Measurements from ENCODE around the gene ACAA2. TPM values are rescaled to one million over a fixed set of nuclear protein-coding genes. Genes with fewer than 3 reads are reported as not detected.

Gene ACAA2
- total and polyA plus RNA-seq, 10 donors = 20.9 to 44.0 (median 34.0) TPM

- TF ChIP-seq, protein P1, sequence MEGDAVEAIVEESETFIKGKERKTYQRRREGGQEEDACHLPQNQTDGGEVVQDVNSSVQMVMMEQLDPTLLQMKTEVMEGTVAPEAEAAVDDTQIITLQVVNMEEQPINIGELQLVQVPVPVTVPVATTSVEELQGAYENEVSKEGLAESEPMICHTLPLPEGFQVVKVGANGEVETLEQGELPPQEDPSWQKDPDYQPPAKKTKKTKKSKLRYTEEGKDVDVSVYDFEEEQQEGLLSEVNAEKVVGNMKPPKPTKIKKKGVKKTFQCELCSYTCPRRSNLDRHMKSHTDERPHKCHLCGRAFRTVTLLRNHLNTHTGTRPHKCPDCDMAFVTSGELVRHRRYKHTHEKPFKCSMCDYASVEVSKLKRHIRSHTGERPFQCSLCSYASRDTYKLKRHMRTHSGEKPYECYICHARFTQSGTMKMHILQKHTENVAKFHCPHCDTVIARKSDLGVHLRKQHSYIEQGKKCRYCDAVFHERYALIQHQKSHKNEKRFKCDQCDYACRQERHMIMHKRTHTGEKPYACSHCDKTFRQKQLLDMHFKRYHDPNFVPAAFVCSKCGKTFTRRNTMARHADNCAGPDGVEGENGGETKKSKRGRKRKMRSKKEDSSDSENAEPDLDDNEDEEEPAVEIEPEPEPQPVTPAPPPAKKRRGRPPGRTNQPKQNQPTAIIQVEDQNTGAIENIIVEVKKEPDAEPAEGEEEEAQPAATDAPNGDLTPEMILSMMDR (IDR thresholded peaks at IDR 0.05 in 8 of 11, conservative IDR thresholded peaks at IDR 0.05 in 3 of 11) = no peak
- TF ChIP-seq POLR2AphosphoS5 (IDR thresholded peaks at IDR 0.05) = no peak
- TF ChIP-seq POLR2A (IDR thresholded peaks at IDR 0.05) = no peak
- Histone ChIP-seq H3K4me1 (no peaks in the 10 kb centered on the region), H3K27ac (no peak overlapping the region), H3K4me3 (no peak overlapping the region), H3K9me3 (no peaks in the 10 kb centered on the region), H3K27me3 (replicated peaks in 1 of 7) (peaks cover 0 to 5% (median 0%) of the 10 kb centered on the region in 7 donors), H3K36me3 (peaks cover 0 to 15% (median 0%) of the 10 kb centered on the region in 6 donors)
- WGBS, 5 donors = 83 to 92% (median 85%) methylated on average over 3 to 4 of the region's 4 CpGs
- DNase-seq = no peak
- intact Hi-C loops (cut with DNase I; ENCODE audit: low total_unique reads) = no loop called here
These were observed 29.3 kb upstream of the ACAA2 start for GRCh38 chr18:49842656-49843055.

DNA sequence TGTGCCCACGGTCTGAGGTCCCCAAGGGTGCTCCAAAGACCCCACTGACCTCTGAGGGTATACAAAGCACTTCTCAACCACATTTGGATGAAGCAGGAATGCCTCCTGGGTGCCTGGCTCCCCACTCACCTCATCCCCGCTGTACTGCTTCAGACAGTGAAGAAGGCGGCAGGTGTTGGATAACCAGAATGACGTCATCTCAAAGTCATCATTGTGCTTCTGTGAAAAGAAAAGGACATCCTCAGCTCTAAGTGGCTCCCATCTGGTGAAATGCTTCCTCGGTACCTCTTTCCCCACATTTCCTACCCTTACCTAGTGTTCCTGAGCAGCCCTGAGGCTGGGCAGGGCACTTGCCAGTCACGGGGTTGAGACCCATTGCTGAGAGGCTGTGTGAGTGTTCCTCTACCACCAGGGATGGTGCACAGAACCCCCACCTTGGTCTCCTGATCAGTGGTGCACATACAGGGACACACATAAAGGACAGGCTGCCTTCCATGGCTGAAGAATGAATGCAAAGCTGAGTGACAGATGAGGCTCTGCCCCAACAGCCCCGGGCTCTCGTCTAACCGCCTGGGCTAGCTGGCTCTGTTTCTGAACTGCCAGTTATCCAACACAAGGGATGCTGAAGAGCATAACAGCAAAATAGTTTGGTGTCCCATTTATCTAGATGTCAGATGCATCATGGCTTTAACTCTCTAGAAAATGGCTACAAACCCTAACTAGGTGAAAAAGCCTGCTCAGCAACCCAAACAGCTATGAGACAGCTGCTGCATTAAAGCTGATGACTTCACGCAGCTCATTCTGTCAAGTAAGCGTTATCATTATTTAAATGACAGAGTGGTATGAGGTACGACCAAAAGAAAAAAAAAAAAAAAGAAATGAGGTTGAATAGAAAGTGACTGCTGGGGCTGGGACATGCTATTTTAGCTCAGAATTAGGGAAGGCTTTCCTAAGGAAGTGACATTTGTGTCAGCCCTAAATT lies 28.2 kb upstream of the ACAA2 start:
- Histone ChIP-seq H3K4me3 (no peak overlapping the region), H3K36me3 (peaks cover 0 to 21% (median 0%) of the 10 kb centered on the region in 6 donors), H3K27me3 (replicated peaks in 1 of 7) (peaks cover 0 to 5% (median 0%) of the 10 kb centered on the region in 7 donors), H3K9me3 (no peaks in the 10 kb centered on the region), H3K27ac (no peak overlapping the region), H3K4me1 (no peaks in the 10 kb centered on the region)
- no peak for TF ChIP-seq POLR2A (IDR thresholded peaks at IDR 0.05)
- TF ChIP-seq, protein P1 (IDR thresholded peaks at IDR 0.05 in 8 of 11, conservative IDR thresholded peaks at IDR 0.05 in 3 of 11) = no peak
- TF ChIP-seq POLR2AphosphoS5 (IDR thresholded peaks at IDR 0.05) = no peak
- intact Hi-C loops (cut with DNase I; ENCODE audit: low total_unique reads) = no loop called here
- no peak for DNase-seq
- WGBS, 5 donors = 82 to 89% (median 87%) methylated on average over 12 of the region's 12 CpGs

- intact Hi-C loops (cut with DNase I; ENCODE audit: low total_unique reads) = no loop called here
- no peak overlapping the region for H3K27ac ChIP-seq
- no peaks in the 10 kb centered on the region for H3K9me3 ChIP-seq
- peaks cover 0 to 5% (median 0%) of the 10 kb centered on the region in 7 donors for H3K27me3 ChIP-seq (replicated peaks in 1 of 7)
- H3K36me3 ChIP-seq = peaks cover 0 to 24% (median 0%) of the 10 kb centered on the region in 6 donors
- WGBS, 5 donors = 93 to 96% (median 95%) methylated on average over 8 of the region's 8 CpGs
- DNase-seq = no peak
- H3K4me3 ChIP-seq = no peak overlapping the region
- TF ChIP-seq POLR2A (IDR thresholded peaks at IDR 0.05) (no peak), POLR2AphosphoS5 (IDR thresholded peaks at IDR 0.05) (no peak)
- TF ChIP-seq, protein P1 (IDR thresholded peaks at IDR 0.05 in 8 of 11, conservative IDR thresholded peaks at IDR 0.05 in 3 of 11) = no peak
- no peaks in the 10 kb centered on the region for H3K4me1 ChIP-seq
These were observed 25.7 kb upstream of the ACAA2 start for GRCh38 chr18:49839012-49839411.

DNA sequence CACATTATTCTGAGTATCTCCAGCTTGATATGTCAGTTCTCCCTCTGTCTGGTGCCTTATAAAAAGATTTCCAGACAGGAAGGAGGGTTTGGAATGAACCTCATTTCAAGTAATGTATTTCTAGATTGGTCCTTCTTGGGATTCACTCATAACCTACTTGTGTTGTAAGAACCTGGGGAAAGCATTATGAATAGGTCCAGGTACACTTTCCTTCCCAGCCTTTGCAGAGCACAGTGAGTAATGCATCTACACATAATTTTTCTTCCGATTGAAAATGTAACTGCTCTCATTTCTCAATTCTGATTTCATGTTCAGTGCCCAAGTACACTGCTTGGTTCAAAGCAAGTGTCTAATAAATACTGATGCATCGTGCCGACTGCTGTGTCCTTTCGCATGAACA lies 25.0 kb upstream of the ACAA2 start:
- DNase-seq = no peak
- Histone ChIP-seq H3K4me3 (no peak overlapping the region), H3K9me3 (no peaks in the 10 kb centered on the region), H3K27me3 (replicated peaks in 1 of 7) (peaks cover 0 to 5% (median 0%) of the 10 kb centered on the region in 7 donors), H3K4me1 (no peaks in the 10 kb centered on the region), H3K27ac (no peak overlapping the region), H3K36me3 (peaks cover 0 to 24% (median 0%) of the 10 kb centered on the region in 6 donors)
- 88 to 94% (median 93%) methylated on average over 4 of the region's 4 CpGs for WGBS, 5 donors
- intact Hi-C loops (cut with DNase I; ENCODE audit: low total_unique reads) = no loop called here
- TF ChIP-seq, protein P1 (IDR thresholded peaks at IDR 0.05 in 8 of 11, conservative IDR thresholded peaks at IDR 0.05 in 3 of 11) = no peak
- TF ChIP-seq POLR2AphosphoS5 (IDR thresholded peaks at IDR 0.05) (no peak), POLR2A (IDR thresholded peaks at IDR 0.05) (no peak)
